SKM-1 (cell line): ENCODE measurements around the gene PIK3CD.
A peak's percentile ranks its signal among the peaks of the same experiment; 100 is the strongest.

Source experiments
- DNase-seq: peaks from one replicate; lab custom pipeline; 2025; ENCODE audit not compliant: unreplicated experiment; lab: John Stamatoyannopoulos, UW

PIK3CD gene

GRCh38 chr1:9651565-9652378, at the start of gene PIK3CD:
PIK3CD (plus strand) TSS chr1:9651731; CDS start chr1:9710456, 58,725 bp downstream.
- DNase-seq: peak; percentile 18

GRCh38 chr1:9601942-9602793, 49.4 kb upstream of the PIK3CD start:
- DNase-seq: no peak

- no peak for DNase-seq
Observed at GRCh38 chr1:9602794-9603167, 48.8 kb upstream of the PIK3CD start.

GRCh38 chr1:9603307-9603706, 48.2 kb upstream of the PIK3CD start:
- DNase-seq: no peak

GRCh38 chr1:9603766-9604753, 47.5 kb upstream of the PIK3CD start:
- DNase-seq: no peak

GRCh38 chr1:9604836-9605235, 46.7 kb upstream of the PIK3CD start:
- no peak for DNase-seq

- no peak for DNase-seq
Observed at GRCh38 chr1:9605946-9606455, 45.5 kb upstream of the PIK3CD start.

- DNase-seq: no peak
Observed at GRCh38 chr1:9606458-9606857, 45.1 kb upstream of the PIK3CD start.

GRCh38 chr1:9606948-9607347, 44.6 kb upstream of the PIK3CD start:
- no peak for DNase-seq

- DNase-seq: no peak
Observed at GRCh38 chr1:9607352-9607751, 44.2 kb upstream of the PIK3CD start.

GRCh38 chr1:9609998-9610397, 41.5 kb upstream of the PIK3CD start:
- DNase-seq: no peak

GRCh38 chr1:9610548-9610947, 41.0 kb upstream of the PIK3CD start:
- DNase-seq: no peak

- no peak for DNase-seq
Observed at GRCh38 chr1:9611716-9612115, 39.8 kb upstream of the PIK3CD start.

- DNase-seq: no peak
Observed at GRCh38 chr1:9612162-9612845, 39.2 kb upstream of the PIK3CD start.

GRCh38 chr1:9612871-9613624, 38.5 kb upstream of the PIK3CD start:
- no peak for DNase-seq

GRCh38 chr1:9613625-9614299, 37.8 kb upstream of the PIK3CD start:
- DNase-seq: no peak

- DNase-seq: peak; percentile 26
Observed at GRCh38 chr1:9615316-9616063, 36.0 kb upstream of the PIK3CD start.
